NCI-H2107 treated with DMSO at 0.1 percent for 48 hours (cell line): ENCODE data around the gene CLDN25.
"Not testable (repeated sequence)": the region's sequence is repeated elsewhere in the genome, so short reads cannot be mapped to it uniquely, and the experiment has no call there.

Experiments used
- DNase-seq: peaks from one replicate; lab custom pipeline; 2025; ENCODE audit not compliant: unreplicated experiment; lab: John Stamatoyannopoulos, UW

The CLDN25 gene

DNA sequence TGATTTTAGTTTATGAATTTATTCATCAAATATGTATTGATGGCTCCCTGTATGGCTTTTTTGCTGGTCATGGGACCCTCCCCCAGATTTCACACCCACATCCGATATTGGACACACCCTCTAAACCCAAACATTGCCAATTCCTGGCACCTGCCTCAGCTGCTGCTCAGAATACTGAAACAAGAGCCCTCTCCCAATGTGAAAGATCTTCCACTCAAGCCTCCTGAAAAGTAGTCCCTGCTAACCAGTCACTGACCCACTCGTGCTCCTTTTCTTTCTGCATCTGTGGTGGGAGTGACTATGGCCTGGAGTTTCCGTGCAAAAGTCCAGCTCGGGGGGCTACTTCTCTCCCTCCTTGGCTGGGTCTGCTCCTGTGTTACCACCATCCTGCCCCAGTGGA is at the start of gene CLDN25:
Gene CLDN25, plus strand, starts transcription at position 301 of the 400 bp plus-strand sequence. Its CDS starts 0 bp downstream, at position 301.
- no peak for DNase-seq

DNA sequence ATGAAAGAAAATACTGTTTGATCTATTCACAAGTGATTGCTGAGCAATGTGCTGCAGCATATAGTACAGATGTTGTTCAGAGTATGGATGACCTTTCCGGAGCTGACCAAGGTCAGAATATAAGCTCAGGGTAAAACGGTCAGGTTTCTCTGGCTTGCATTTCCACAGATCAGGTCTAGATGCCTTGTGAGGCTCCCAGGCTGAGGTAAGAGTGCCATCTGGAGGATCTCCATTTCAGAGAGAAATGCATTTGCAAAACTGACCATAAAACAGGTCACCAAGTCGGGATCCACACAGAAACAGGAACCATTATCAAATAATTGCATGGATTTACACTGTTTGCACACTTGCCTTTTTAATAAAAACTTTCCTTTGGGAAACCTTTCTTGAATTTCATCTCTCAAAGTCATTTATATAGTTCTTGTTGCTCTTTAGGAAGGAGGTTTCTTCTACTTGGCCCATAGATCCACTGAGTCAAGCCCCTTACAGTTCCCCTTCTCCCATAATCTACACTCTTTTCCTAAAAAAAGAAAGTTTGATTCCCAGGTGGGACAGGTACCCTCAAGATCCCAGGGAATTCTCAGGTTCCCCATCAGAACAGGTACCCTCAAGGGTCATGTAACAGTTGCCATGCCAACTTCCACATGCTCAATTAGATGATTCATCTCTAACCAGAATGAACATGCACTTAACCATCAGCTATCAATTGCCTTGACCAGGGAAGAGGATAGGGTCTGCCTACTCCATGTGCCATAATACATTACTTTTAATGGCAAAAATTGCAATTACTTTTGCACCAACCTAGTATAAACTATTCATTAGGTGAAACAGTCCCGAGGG is 48.5 kb upstream of the CLDN25 start:
- DNase-seq: peak; percentile 63

DNA sequence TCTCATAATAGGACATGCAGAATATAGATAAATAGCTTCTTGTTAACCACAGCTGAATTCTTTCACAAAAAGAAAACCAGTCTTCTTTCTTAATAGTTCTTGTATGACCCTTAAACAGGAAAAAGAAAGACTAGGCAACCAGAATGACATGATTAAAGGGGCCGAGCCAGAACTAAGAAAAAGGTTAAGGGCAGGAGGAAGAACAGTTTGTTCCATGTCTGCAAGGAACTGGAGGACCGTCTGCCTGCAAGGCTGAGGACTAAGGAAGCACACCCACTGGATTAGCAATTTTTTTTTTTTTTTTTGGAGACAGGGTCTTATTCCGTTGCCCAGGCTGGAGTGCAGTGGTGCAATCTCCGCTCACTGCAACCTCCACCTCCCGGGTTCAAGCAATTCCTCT is 47.5 kb upstream of the CLDN25 start:
- no peak for DNase-seq

DNA sequence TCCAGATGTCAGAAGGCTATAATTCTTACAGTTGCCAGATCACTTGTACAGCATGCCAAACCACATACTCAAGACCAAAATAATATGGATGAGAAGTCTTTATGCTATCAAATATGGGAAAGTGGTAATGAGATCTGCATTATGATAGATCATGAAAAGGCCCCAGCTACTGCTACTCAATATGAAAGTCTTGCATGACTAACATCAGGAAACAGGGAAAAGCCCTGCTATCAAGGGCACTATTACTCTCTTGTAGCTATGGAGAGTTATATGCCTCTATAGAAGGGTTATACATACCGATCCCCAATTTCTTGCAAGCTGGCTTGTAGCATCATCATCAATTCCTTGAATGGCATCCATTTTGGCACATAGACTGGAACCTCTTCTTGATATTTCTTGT is 43.3 kb upstream of the CLDN25 start:
- DNase-seq: no peak

DNA sequence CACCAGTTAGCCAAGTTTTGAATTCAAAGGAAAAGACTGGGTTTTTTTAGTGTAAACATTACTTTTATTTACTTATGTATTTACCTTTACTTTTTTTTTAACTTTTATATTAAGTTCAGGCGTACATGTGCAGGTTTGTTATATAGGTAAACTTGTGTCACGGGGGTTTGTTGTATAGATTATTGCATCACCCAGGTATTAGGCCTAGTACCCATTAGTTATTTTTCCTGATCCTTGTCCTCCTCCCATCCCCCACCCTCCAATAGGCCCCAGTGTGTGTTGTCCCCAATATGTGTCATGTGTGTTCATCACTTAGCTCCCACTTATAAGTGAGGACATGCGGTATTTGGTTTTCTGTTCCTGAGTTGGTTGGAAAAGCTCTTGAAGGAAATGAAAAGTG is 26.7 kb upstream of the CLDN25 start:
- no peak for DNase-seq

DNA sequence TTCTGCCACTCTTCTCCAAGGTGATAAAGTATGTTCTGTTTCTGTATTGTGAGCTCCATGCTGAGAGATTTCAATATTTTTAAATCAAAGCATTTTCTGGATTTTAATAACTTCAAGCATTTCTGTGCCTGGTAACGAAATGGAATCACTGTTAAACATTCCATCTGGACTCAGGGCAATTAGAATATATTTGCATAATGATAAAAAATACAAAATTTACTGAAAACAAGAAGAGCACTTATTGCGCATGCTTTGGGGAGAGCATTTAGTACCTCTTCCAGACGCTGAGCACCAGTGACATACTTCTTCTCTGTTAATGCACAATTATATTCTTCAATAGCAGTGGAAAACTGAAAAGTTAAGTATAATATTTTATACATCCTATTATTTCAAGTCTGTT is 19.4 kb upstream of the CLDN25 start:
- no peak for DNase-seq

DNA sequence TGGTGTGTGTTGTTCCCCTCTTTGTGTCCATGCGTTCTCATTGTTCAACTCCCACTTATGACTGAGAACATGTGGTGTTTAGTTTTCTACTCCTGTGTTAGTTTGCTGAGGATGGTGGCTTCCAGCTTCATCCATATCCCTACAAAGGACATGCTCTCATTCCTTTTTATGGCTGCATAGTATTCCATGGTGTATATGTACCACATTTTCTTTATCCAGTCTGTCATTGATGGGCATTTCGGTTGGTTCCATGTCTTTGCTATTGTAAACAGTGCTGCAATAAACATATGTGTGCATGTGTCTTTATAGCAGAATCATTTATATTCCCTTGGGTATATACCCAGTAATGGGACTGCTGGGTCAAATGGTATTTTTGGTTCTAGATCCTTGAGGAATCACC is 16.6 kb upstream of the CLDN25 start:
- DNase-seq: not testable (repeated sequence)

DNA sequence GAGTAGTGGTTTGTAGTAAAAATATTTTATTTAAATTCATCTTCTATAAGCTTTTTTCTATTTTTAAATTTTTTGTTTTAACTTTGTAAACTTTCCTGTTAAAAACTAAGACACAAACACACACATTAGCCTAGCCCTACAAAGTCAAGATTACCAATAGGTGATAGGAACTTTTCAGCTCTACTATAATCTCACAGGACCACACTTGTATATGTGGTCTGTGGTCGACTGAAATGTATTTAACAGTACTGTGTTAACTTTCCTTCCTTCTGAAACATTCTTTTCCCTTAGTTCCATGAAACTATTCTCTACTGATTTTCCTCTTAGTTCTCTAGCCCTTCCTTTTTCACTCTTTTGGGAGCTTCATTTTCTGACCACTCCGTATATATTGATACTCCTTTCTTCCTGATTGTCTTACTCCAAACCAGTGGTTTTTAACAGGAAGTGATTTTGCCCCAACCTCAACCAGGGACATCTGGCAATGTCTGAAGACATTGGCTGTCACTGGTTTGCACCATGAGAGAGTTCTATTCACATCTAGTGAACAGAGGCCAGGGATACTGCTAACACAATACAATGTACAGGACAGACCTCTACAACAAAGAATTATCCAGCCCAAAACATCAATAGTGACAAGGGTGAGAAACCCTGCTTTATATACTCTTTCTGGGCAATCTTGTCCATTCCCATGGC is 14.9 kb upstream of the CLDN25 start:
- DNase-seq: no peak

DNA sequence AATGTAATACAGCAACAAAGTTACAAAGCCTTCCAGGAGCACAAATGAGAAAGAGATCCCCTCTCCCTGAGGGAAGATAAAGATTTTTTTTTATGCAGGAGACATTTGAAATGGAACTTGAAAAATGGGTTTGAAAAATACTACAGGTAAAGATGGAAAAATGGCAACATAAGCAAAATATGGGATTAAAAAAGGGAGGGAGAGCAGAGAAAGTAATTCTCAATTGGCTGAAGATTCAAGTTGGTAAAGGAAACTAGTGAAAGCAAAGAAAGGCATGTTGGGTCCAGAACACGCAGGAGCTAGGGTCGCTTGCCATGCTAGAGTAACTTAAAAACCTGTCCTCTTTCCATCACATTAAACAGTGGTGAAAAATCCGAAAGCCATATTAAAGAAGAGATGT is 7.6 kb upstream of the CLDN25 start:
- DNase-seq: no peak

DNA sequence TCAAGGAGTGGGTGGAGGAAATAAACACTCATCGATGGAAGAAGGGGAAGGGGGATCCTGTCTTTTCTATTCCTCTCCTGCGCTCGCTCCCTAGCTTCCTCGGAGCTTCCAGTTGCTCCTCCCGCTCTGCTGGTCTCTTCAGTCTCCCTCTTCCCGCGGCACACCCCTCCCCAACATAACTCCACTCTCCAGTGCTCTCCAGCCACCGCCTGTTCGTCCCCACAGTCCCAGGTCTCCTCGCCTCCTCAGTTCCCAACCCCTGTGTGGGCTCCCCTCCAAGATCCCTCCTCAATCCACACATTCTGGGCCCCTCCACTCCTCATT is 6.5 kb upstream of the CLDN25 start:
- DNase-seq: peak; percentile 5

DNA sequence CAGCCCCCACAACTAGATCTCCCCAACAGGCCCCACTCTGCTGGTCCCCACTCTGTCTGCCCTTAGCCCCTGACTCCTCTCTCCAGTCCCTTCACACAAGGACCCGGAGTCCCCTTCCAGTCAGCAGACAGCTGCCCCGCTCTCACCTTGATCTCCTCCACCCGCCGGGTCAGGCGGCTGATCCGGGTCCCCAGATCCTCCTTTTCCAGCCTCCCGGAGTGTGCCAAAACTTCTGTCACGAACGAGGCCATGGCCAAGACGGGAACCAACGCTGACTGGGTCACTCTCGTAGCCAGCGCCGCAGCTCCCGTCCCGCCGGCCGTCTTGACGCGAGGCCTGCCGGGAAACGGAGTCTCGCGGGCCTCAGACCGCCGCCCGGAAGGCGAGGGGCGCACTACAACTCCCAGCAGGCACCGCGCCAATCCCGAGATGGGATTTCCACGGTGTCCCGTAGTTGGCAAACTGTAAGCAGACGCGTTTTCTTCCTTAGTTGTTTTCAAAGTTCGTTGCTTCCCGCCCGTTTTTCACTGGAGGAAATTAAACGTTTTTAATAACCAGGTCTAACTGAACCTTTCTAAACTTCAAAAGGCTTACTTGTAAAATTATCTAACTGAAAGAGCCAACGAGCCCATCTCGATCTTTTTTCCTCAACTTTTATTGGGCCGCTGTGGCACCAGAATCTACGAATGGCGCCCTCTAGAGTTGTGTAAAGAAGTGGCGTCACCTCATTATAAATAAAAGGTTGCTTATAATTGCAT is 6.0 kb upstream of the CLDN25 start, which contains the start of gene ZW10:
Gene ZW10, minus strand, starts transcription at position 277 of the 758 bp plus-strand sequence. Its CDS starts 26 bp downstream, at position 251.
- peak; percentile 86 for DNase-seq

DNA sequence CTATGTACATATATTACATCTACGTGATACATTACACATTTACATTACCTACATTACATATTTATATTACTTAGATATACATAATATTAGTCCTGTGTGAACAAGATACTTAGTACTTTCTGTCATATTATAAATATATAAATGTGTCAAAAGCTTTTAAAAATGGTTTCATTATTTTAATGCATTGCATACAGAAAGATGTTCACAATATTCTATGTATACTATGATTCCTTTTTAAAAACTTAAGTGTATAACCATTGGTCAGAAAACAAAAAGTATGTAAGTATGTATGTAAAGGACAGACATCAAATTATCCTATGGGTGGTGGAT is 5.5 kb upstream of the CLDN25 start:
- no peak for DNase-seq

DNA sequence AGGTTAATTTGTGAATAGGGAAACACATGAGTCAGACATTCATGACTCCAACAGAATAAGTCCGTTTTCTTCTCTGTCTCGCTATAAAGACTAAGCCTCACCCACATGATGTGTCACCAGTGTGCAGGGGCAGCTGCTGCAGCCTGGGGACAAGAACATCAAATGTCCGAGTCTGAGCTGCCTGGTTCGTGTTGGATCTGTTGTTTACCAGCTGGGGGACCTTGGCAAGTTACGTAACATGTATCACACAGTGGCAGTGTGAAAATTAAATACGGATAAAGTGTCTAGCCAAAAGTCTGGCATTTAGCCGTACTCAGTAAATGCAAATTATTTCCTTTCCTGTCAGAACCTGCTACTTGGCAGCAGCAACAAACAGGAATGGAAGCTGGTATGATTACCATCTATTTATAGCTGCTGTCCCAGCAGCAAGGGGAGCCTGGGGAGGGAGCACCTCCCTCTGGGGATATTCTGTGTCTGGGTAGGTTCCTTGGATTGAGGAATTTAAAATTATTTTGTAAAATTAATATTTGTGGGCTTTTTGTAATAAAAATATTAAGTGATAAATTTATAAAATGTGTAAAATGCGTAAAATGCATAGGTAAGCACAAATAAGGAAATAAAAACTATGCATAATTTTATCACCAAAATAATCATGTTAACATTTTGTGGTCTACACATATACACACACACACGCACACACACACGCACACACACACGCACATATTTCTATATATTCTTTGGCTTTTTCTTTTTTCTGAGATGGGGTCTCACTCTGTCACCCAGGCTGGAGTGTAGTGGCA is 1.3 kb upstream of the CLDN25 start:
- peak; percentile 28 for DNase-seq

DNA sequence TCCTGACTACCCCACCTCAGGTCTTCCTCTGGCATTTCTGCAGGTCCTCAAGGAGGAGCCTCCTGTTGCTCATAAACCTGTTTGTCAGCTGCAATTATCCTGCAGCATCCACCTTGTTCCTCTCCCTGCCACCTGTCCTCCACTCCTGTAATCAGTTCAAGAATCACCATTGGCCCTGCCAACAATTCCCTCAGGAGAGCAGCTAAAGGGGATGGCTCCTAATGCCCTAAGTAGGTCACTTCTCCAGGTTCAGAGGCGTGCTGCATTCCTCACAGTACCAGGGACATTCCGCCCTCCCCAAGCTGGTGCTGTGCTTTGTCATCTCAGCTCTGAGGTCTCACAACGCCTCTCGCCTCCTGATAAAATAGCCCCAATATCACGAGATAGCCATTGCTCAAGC is 2.1 kb downstream of the CLDN25 start:
- DNase-seq: no peak

DNA sequence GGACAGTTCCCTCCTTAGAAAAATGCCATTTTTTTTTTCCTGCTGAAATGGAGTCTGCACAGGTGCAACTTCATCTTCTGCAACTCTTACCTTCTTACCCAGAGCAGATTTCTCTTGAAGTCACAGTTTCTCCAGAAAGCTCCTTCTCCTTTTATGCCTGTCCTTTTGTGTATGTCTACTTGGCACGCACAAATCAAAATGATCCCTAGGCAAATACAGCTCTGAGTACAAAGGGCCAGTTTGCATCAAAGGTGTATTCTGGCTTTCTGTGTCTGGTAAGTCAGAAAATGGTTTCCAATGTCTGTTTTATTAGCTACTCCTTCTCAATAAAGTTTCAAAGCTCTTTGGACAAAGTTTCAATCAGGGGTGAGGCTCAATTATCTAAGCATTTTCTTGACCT is 2.5 kb downstream of the CLDN25 start:
- no peak for DNase-seq

DNA sequence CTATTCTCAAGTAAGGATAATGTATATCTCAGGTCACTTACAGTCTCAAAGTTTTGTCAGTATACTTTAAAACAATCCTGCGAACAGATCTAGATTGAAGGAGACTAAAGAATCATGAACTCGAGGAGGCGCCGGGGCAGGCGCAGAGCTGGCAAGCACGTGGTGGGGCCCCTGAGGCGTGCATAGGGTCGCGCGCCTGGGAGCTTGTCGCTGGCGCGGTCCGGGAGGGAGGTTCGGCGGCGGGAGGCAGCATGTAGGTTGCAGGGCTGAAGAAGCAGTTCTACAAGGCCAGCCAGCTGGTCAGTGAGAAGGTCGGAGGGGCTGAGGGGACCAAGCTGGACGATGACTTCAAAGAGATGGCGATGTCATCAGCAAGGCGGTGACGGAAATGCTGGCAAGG is 9.4 kb downstream of the CLDN25 start:
- not testable (repeated sequence) for DNase-seq

DNA sequence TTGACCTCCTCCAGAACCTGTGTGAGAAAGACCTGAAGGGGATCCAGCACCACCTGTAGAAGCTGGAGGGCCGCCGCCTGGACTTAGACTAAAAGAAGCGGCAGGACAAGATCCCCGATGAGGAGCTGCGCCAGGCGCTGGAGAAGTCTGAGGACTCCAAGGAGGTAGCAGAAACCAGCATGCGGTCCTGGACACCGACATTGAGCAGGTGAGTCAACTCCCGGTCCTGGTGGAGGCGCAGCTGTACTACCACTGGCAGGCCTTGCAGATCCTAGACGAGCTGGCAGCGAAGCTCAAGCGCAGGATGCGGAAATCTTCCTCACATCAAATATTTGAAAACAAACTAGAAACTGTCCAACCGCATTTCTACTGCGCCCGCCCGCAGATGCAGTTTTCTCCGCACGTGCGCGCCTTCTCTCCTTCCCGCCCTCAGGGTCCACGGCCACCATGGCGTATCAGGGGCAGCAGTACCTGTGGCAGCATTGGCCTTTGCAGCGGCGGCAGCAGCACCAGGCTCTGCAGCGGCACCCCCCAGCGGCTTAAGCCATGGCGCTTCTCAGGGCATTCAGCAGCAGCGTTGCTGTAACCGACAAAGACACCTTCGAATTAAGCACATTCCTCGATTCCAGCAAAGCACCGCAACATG is 10.2 kb downstream of the CLDN25 start:
- no peak for DNase-seq

DNA sequence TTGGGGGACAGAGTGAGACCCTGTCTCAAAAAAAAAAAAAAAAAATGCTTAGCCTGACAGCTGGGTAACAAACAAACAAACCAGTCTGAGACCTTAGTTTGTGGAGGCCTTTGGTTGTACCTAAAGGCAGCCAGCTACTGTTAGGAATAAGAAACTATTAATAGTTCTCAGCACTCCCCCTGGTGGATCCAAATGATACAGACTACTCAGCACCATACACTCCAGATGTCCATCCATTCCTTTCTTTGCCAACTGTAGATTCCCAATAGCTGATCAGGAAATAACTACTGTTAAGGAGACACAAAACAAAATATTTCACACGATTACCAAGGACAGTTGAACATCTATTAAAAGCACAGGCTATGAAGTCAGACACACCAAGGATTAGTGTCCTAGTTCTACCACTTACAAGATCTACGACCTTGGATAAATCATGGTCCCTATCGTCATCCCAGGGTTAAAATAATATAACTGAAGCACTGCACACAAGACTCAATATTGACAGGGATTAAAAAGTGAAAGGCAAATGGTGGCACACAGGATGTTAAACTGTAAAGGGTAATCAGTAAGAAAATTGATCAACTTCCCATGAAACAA is 17.2 kb downstream of the CLDN25 start:
- DNase-seq: peak; percentile 45

DNA sequence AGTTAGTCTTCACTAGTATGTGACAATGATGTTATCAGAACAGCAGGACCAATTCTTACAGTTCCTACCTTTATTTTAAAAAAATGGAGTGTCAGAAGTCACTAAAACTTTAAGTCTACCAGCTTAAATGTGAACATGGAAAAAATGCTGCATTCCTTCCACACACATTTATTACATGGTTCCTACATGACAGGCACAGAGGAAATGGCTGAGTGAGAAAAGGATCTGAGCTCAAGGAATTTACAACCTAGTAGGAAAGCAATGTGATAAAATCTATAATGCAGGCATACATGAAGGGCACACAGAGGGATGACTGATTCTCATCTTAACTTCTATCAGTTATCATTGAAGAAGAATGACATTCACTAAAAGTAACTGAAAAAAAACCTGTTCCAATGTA is 23.0 kb downstream of the CLDN25 start:
- no peak for DNase-seq

DNA sequence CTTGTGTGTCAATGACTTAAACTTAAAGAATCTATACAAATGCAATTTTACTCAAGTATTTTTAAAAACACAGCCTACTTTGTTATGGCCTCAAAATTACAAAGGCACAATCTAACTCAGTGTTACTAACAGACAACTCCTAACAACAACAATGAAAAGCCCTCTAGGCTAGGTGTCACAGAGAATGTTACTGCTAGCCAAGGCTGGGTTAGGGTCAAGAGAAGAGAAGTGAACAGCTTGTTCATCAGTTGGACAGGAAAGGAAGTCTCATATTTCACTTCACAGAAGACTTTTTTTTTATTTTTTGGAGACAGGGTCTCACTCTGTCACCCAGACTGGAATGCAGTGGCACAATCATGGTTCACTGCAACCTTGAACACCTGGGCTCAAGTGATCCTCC is 26.0 kb downstream of the CLDN25 start:
- DNase-seq: no peak
